Endothelial cell of umbilical vein (primary cell): ENCODE results near the gene TRIM40. TPM values are rescaled to one million over a fixed set of nuclear protein-coding genes. Genes with fewer than 3 reads are reported as not detected.

Source experiments
- BruUV-seq: library from RNA; stranded (reverse); fragments of 400-500 nt; replicated peaks from 2 replicates; lab custom pipeline; 2021; lab: Mats Ljungman, UMichigan
- CTCF ChIA-PET: fragments of 300-600, 350-600 bp; sonication (Branson Sonifier 250); formaldehyde crosslinking; loops from one replicate; lab custom pipeline; 2021; ENCODE audit warnings: antibody characterized with exemption, inconsistent platforms; lab: Charles Lee
- POLR2A ChIA-PET: fragments of 300-600, 350-600 bp; sonication (Branson Sonifier 250); formaldehyde crosslinking; loops from one replicate; lab custom pipeline; 2021; ENCODE audit warnings: antibody characterized with exemption, inconsistent platforms; lab: Charles Lee
- DNase-seq: peaks from one replicate; pipeline ENCODE4 v3.0.0-alpha.2; 2011; ENCODE audit warnings: low read depth, low spot score
- FAIRE-seq: peaks from 2 replicates; lab custom pipeline; 2011; peaks lifted over from hg19 to GRCh38; lab: Jason Lieb, UNC
- H2AFZ ChIP-seq: 2 replicates; pipeline ENCODE4 v1.6.0; 2012; ENCODE audit warnings: low read depth, low read length, control low read depth, inconsistent platforms
- H3K27ac ChIP-seq: 2 replicates; pipeline ENCODE4 v1.5.1; 2011; ENCODE audit warnings: low read depth, mild to moderate bottlenecking, control low read depth, low read length, moderate library complexity; ENCODE audit not compliant: insufficient read depth
- H3K27me3 ChIP-seq, 2 experiments: 2 replicates each; pipeline versions ENCODE4 v1.6.0 to v1.6.1; 2011; ENCODE audit warnings: low read length in 2 of 2, mixed read lengths in 1 of 2; ENCODE audit not compliant: control insufficient read depth in 2 of 2, insufficient read depth in 2 of 2
- H3K36me3 ChIP-seq, 2 experiments: 2 replicates in 1 of 2; 3 replicates in 1 of 2; pipeline ENCODE4 v1.5.1; 2011; ENCODE audit warnings: low read length in 2 of 2, mild to moderate bottlenecking in 1 of 2, moderate library complexity in 1 of 2; ENCODE audit not compliant: control insufficient read depth in 2 of 2, insufficient read depth in 2 of 2; ENCODE audit errors: extremely low read depth in 1 of 2
- H3K4me1 ChIP-seq: 3 replicates; pipeline ENCODE4 v1.5.1; 2011; ENCODE audit warnings: mild to moderate bottlenecking, low read length; ENCODE audit not compliant: control insufficient read depth, insufficient read depth; ENCODE audit errors: extremely low read depth
- H3K4me2 ChIP-seq: 2 replicates; pipeline ENCODE4 v1.6.1; 2011; ENCODE audit warnings: low read length, control low read depth, mixed read lengths; ENCODE audit not compliant: insufficient read depth
- H3K4me3 ChIP-seq, 3 experiments: fragments of 200-600 bp in 1 of 3; sonication (generic), shearing (Covaris generic) in 1 of 3; replicated peaks in 1 of 3; 2 replicates each; pipeline ENCODE4 v1.5.1; 2011 to 2016; ENCODE audit warnings: control low read depth in 3 of 3, low read length in 3 of 3, mild to moderate bottlenecking in 2 of 3, inconsistent platforms in 1 of 3, low read depth in 1 of 3, moderate library complexity in 1 of 3; ENCODE audit not compliant: insufficient read depth in 1 of 3
- H3K79me2 ChIP-seq: 2 replicates; pipeline ENCODE4 v1.6.0; 2012; ENCODE audit warnings: low read length, inconsistent platforms; ENCODE audit not compliant: control insufficient read depth, insufficient read depth
- H3K9ac ChIP-seq: replicated peaks from 2 replicates; pipeline ENCODE3; 2011; ENCODE audit warnings: low read length, control low read depth; ENCODE audit not compliant: insufficient read depth; ENCODE audit errors: extremely low read depth
- H3K9me1 ChIP-seq: replicated peaks from 3 replicates; pipeline ENCODE4 v1.6.0; 2011; ENCODE audit warnings: mild to moderate bottlenecking, low read length; ENCODE audit not compliant: control insufficient read depth, insufficient read depth; ENCODE audit errors: extremely low read depth
- H3K9me3 ChIP-seq: replicated peaks from 2 replicates; pipeline ENCODE4 v1.5.1; 2012; ENCODE audit warnings: low read length, inconsistent platforms; ENCODE audit not compliant: control insufficient read depth, insufficient read depth
- H4K20me1 ChIP-seq: replicated peaks from 2 replicates; pipeline ENCODE3; 2011; ENCODE audit warnings: mild to moderate bottlenecking, low read length; ENCODE audit not compliant: control insufficient read depth, insufficient read depth; ENCODE audit errors: extremely low read depth
- CTCF ChIP-seq, 2 donors: IDR thresholded peaks; 1 replicate in 1 of 2; 2 replicates in 1 of 2; pipeline ENCODE4 v1.5.1; 2011; ENCODE audit warnings: low read length in 2 of 2, mild to moderate bottlenecking in 2 of 2, moderate library complexity in 2 of 2, control low read depth in 1 of 2, inconsistent platforms in 1 of 2, low read depth in 1 of 2; ENCODE audit not compliant: insufficient read depth in 1 of 2; ENCODE audit errors: extremely low read depth in 1 of 2
- EZH2 ChIP-seq: IDR thresholded peaks from 2 replicates; pipeline ENCODE4 v1.6.1; 2012; ENCODE audit warnings: borderline replicate concordance, low read depth, mild to moderate bottlenecking, moderate library complexity, low read length, inconsistent platforms; ENCODE audit not compliant: severe bottlenecking
- FOS ChIP-seq: IDR thresholded peaks from 2 replicates; pipeline ENCODE4 v1.6.1; 2011; ENCODE audit warnings: mild to moderate bottlenecking, low read length, moderate library complexity, borderline replicate concordance; ENCODE audit not compliant: insufficient read depth
- GATA2 ChIP-seq: IDR thresholded peaks from 2 replicates; pipeline ENCODE4 v1.7.0; 2011; ENCODE audit warnings: low read depth, mild to moderate bottlenecking, moderate library complexity, mixed read lengths, low read length; ENCODE audit not compliant: insufficient read length, insufficient read depth
- JUN ChIP-seq: IDR thresholded peaks from 2 replicates; pipeline ENCODE4 v1.6.1; 2011; ENCODE audit warnings: borderline replicate concordance, low read depth; ENCODE audit not compliant: insufficient read length, insufficient read depth
- MYC ChIP-seq: IDR thresholded peaks from one replicate; pipeline ENCODE4 v1.6.1; 2011; ENCODE audit warnings: mild to moderate bottlenecking, low read depth, low read length
- POLR2A ChIP-seq: IDR thresholded peaks from 2 replicates; pipeline ENCODE4 v1.6.1; 2012; ENCODE audit warnings: low read depth, mild to moderate bottlenecking, control low read depth, low read length
- POLR2AphosphoS5 ChIP-seq: IDR thresholded peaks from 2 replicates; pipeline ENCODE4 v1.6.1; 2012; ENCODE audit warnings: low read depth, mild to moderate bottlenecking, control low read depth, low read length, moderate library complexity; ENCODE audit not compliant: insufficient read depth
- dilution Hi-C: fragments of 300-500 bp; cut with MboI; formaldehyde crosslinking; loops from one replicate; pipeline ENCODE4 v1.15.0; 2019; ENCODE audit warnings: low sequenced_read_pairs; ENCODE audit not compliant: extremely low pct_ligation_motif_present
- intact Hi-C: fragments of 100-400 bp; cut with micrococcal nuclease; formaldehyde crosslinking; loops from one replicate; pipeline ENCODE4 v1.10.0; 2022
- polyA plus RNA-seq, 4 experiments: library from polyadenylated mRNA; depleted of rRNA in 3 of 4; stranded (reverse) in 3 of 4; unstranded in 1 of 4; fragments of >200 nt; gene quantifications; 2 replicates each; pipeline versions ENCODE4 v1.2.1 to v1.2.3, GENCODE V29; 2011 to 2012; ENCODE audit warnings: missing spikeins in 1 of 4
- total RNA-seq: library from RNA; stranded (reverse); gene quantifications from 2 replicates; pipeline ENCODE4 v1.2.3, GENCODE V29; 2021
- TF ChIP-seq, protein P1 (sequence below): IDR thresholded peaks from 2 replicates; pipeline ENCODE4 v1.6.1; 2011; ENCODE audit not compliant: insufficient read depth, insufficient read length

Gene TRIM40
- total and polyA plus RNA-seq, 2 donors (not counting 3 experiments of a cell fraction or from before 2014, with no cell fraction given) = not detected

- Histone ChIP-seq H3K4me2 (no peak overlapping the region), H3K27ac (no peak overlapping the region), H3K4me1 (peaks cover 8% of the 10 kb centered on the region), H3K79me2 (no peaks in the 10 kb centered on the region), H3K27me3 (peaks cover 0 to 5% of the 10 kb centered on the region in 2 experiments), H4K20me1 (no peaks in the 10 kb centered on the region), H3K36me3 (no peaks in the 10 kb centered on the region), H3K9me1 (no peaks in the 10 kb centered on the region), H3K9me3 (no peaks in the 10 kb centered on the region), H2AFZ (no peak overlapping the region), H3K9ac (no peak overlapping the region), H3K4me3 (no peak overlapping the region)
- DNase-seq (no peak), FAIRE-seq (no peak)
- ChIA-PET CTCF (interaction anchor here (1.3 kb wide), 1 partner anchor 22 kb away, joined by 3 read pairs; no protein-coding TSS in a partner anchor), POLR2A (no interaction called here)
- no peak for TF ChIP-seq POLR2A
- TF ChIP-seq POLR2AphosphoS5 = no peak
- no peak for TF ChIP-seq EZH2
- no peak for TF ChIP-seq JUN
- TF ChIP-seq MYC = no peak
- TF ChIP-seq, protein P1, sequence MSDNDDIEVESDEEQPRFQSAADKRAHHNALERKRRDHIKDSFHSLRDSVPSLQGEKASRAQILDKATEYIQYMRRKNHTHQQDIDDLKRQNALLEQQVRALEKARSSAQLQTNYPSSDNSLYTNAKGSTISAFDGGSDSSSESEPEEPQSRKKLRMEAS = no peak
- no peak for TF ChIP-seq GATA2
- no peak for TF ChIP-seq FOS
- TF ChIP-seq CTCF (IDR thresholded peaks at IDR 0.05; ENCODE audit: extremely low read depth in 1 of 2, insufficient read depth in 1 of 2, low read depth in 1 of 2, low read length in 2 of 2) = no peak
- dilution Hi-C loops = no loop called here
- intact Hi-C loops = no loop called here
- BruUV-seq = no TSS peak
These were observed 17.1 kb downstream of the TRIM40 start for GRCh38 chr6:30152910-30153610.
